ENCODE results near the gene CSTPP1.

GRCh38 chr11:46981436-46981835 is 44.9 kb downstream of the CSTPP1 start:
- TF ChIP-seq POLR2A (IDR thresholded peaks at IDR 0.05), result no peak
- TF ChIP-seq CTCF (IDR thresholded peaks at IDR 0.05), result no peak
- no peak for TF ChIP-seq EP300 (IDR thresholded peaks at IDR 0.05; ENCODE audit: low read depth)
